Myocyte (in vitro differentiated cells): ENCODE data around the gene TMEM72. TPM values are rescaled to one million over a fixed set of nuclear protein-coding genes. Genes with fewer than 3 reads are reported as not detected.

Experiments
- DNase-seq: peaks from one replicate; pipeline ENCODE4 v3.0.0-alpha.2; 2012; ENCODE audit warnings: low read depth
- total RNA-seq: library from RNA; depleted of rRNA; stranded (reverse); fragments of >200 nt; gene quantifications from 2 replicates; pipeline ENCODE4 v1.2.3, GENCODE V29; 2014

Gene TMEM72
- total RNA-seq, 1 donor from 2014 or later: 0.96 TPM

GRCh38 chr10:44951576-44952226 lies 40.6 kb downstream of the TMEM72 start:
- no peak for DNase-seq

- DNase-seq: no peak
Measured at GRCh38 chr10:44952779-44953231, 41.7 kb downstream of the TMEM72 start.

GRCh38 chr10:44954042-44954441 lies 42.9 kb downstream of the TMEM72 start:
- DNase-seq: no peak

GRCh38 chr10:44954962-44955361 lies 43.8 kb downstream of the TMEM72 start:
- DNase-seq: no peak

- DNase-seq: peak; percentile 66
Measured at GRCh38 chr10:44955413-44956070, 44.4 kb downstream of the TMEM72 start.

- no peak for DNase-seq
Measured at GRCh38 chr10:44956226-44956625, 45.1 kb downstream of the TMEM72 start.

- DNase-seq: no peak
Measured at GRCh38 chr10:44956717-44957706, 45.9 kb downstream of the TMEM72 start.

GRCh38 chr10:44958196-44958897 lies 47.2 kb downstream of the TMEM72 start:
- DNase-seq: peak; percentile 80

GRCh38 chr10:44958898-44959246 lies 47.7 kb downstream of the TMEM72 start:
- DNase-seq: no peak

- DNase-seq: peak; percentile 95
Measured at GRCh38 chr10:44959247-44960087, 48.3 kb downstream of the TMEM72 start, which contains the start of gene RASSF4. TSS of gene RASSF4 (plus strand) at chr10:44959802. CDS start at chr10:44970203, 10,401 bp downstream.

GRCh38 chr10:44960088-44960460 lies 48.9 kb downstream of the TMEM72 start:
- no peak for DNase-seq

GRCh38 chr10:44960482-44961229 lies 49.5 kb downstream of the TMEM72 start:
- DNase-seq: no peak

- peak; percentile 71 for DNase-seq
Measured at GRCh38 chr10:44961230-44961571, 50.1 kb downstream of the TMEM72 start.

- DNase-seq: peak; percentile 84
Measured at GRCh38 chr10:44961931-44962750, 51.0 kb downstream of the TMEM72 start.

- DNase-seq: peak; percentile 99
Measured at GRCh38 chr10:44962870-44963738, 52.0 kb downstream of the TMEM72 start.

- peak; percentile 99 for DNase-seq
Measured at GRCh38 chr10:44963772-44964633, 52.9 kb downstream of the TMEM72 start.

GRCh38 chr10:44965104-44965503 lies 54.0 kb downstream of the TMEM72 start:
- no peak for DNase-seq
